Measurements from ENCODE around the gene SYK.

- TF ChIP-seq CTCF (IDR thresholded peaks at IDR 0.05) (no peak), POLR2A (IDR thresholded peaks at IDR 0.05) (no peak)
Measured at GRCh38 chr9:90927496-90927895, 125.9 kb downstream of the SYK start.
